Naive B cell (primary cell): ENCODE measurements around the gene GMDS. TPM values are rescaled to one million over a fixed set of nuclear protein-coding genes. Genes with fewer than 3 reads are reported as not detected.

Experiments used
- ATAC-seq, 2 donors: fragments of 150-1000 bp; cut with Tn5 transposase; 2 replicates each; pipeline ENCODE4 v1.10.0; 2021; ENCODE audit warnings: low read depth in 2 of 2, mild to moderate bottlenecking in 2 of 2, moderate library complexity in 2 of 2
- DNase-seq: peaks from one replicate; pipeline ENCODE4 v3.0.0; 2022
- H3K27ac Mint-ChIP-seq, 6 donors: one replicate each; pipeline ENCODE4 v1.8.0; 2020 to 2022; ENCODE audit warnings: mild to moderate bottlenecking in 6 of 6, mixed read lengths in 6 of 6, moderate library complexity in 5 of 6, inconsistent platforms in 2 of 6
- H3K27me3 Mint-ChIP-seq, 3 donors: one replicate each; pipeline ENCODE4 v1.8.0; 2021 to 2022; ENCODE audit warnings: mixed read lengths in 3 of 3, mild to moderate bottlenecking in 1 of 3
- H3K36me3 Mint-ChIP-seq, 2 donors: one replicate each; pipeline ENCODE4 v1.8.0; 2020 to 2022; ENCODE audit warnings: mixed read lengths in 2 of 2, inconsistent platforms in 1 of 2, mild to moderate bottlenecking in 1 of 2
- H3K4me1 Mint-ChIP-seq, 3 donors: one replicate each; pipeline ENCODE4 v1.8.0; 2020 to 2022; ENCODE audit warnings: mixed read lengths in 3 of 3, inconsistent platforms in 1 of 3, mild to moderate bottlenecking in 1 of 3, moderate library complexity in 1 of 3
- H3K4me3 Mint-ChIP-seq, 8 donors: one replicate each; pipeline ENCODE4 v1.8.0; 2020 to 2022; ENCODE audit warnings: mild to moderate bottlenecking in 8 of 8, mixed read lengths in 8 of 8, moderate library complexity in 8 of 8, inconsistent platforms in 2 of 8
- H3K9me3 Mint-ChIP-seq, 7 donors: one replicate each; pipeline ENCODE4 v1.8.0; 2020 to 2022; ENCODE audit warnings: mixed read lengths in 7 of 7, mild to moderate bottlenecking in 5 of 7, inconsistent platforms in 2 of 7, moderate library complexity in 1 of 7
- polyA plus RNA-seq, 6 donors: library from polyadenylated mRNA; unstranded; fragments of 300-500 nt; fragmentation: Illumina TruSeq; gene quantifications; one replicate each; pipeline ENCODE4 v1.2.3, GENCODE V29; 2021; ENCODE audit warnings: low read depth in 6 of 6

The GMDS gene
- polyA plus RNA-seq, 6 donors from 2014 or later, result 12.7 to 23.3 (median 14.7) TPM

DNA sequence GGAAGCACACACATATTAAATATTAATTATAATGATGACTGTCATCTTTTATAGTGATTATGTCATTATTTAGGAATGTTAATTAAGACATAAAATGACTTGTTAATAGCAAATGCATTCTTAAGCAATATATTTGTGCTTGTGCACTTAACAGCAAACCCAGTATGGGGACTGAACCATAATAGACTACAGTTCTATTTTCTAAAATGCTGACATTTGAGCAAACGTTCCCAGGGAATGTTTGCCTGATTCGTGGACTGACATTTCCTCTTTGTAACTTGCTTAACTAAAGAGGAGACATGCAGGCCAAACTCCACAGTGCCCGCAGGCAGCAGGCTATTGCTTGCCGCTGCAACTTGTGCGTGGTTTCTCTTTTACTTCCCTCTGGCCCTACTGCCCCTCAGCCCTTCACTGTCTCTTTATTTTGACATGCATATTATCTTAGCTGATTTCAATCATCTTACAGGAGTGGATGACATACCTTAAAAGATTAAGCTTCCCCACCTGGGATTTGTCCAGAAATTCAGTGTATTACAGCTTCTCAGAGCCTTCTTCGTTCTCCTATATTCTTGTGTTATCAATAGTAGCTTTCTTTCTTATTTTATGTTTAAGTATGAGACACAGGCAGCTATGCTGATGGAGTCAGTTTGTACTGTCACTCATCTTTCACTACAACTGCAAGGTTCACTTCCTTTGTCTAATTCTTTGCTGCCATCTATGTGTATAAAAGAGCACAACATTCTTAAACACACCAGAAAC, 141.5 kb downstream of the GMDS start:
- Mint-ChIP-seq H3K4me1 (no peaks in the 10 kb centered on the region), H3K36me3 (no peaks in the 10 kb centered on the region), H3K9me3 (no peaks in the 10 kb centered on the region), H3K27me3 (no peaks in the 10 kb centered on the region), H3K27ac (no peak overlapping the region), H3K4me3 (no peak overlapping the region)
- peak in 1 of 2 donors; percentile 41 for ATAC-seq
- DNase-seq, result peak; percentile 13

DNA sequence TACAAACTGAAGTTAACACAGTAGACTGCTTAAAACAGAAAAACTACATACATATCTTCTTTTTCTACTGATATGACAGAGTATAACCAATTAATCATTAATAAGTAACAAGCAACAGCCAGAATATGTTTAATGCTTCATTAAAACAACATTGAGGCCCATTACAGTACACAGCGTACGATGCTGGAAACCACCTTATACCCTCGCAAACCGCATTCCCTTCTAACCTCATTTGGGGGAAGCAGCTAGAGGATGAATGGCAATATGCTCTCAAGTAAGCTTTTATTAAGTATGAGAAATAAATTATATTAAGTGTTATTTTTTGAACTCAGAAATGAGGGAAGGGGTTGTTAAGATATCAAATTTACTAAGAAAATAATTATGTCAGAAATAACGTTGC, 142.4 kb downstream of the GMDS start:
- no peaks in the 10 kb centered on the region for H3K9me3 Mint-ChIP-seq

DNA sequence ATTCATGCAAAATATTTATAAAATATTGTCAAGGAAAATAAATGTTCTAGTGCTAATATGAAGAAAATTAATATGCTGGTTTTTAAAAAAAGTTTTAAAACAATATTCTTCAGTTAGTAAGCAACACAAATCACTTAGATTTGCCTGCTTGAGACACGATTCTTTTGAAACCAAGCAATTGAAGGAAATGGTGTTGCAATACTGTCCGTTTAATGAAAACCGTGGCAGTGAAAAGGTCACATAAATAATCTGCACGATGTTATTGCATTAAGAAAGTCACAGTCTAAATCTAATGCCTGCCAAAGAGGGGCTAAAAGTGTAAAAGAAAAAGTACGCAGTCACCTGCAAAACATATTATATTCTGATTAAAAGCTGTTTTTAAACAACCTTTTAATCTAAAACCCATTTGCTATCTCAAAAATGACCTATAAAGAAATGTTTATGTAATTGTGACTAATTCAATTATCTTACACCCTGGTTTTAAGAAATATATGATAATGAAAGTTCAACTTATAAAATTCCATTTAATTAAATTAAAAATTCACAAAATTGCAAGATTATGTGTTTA, 143.0 kb downstream of the GMDS start:
- DNase-seq (no peak), ATAC-seq (no peak)
- Mint-ChIP-seq H3K36me3 (no peaks in the 10 kb centered on the region), H3K27ac (no peak overlapping the region), H3K4me3 (no peak overlapping the region), H3K27me3 (no peaks in the 10 kb centered on the region), H3K4me1 (no peaks in the 10 kb centered on the region), H3K9me3 (no peaks in the 10 kb centered on the region)

More for the DNA sequence above, 142.4 kb downstream of the GMDS start:
- ATAC-seq (no peak), DNase-seq (no peak)
- Mint-ChIP-seq H3K36me3 (no peaks in the 10 kb centered on the region), H3K4me1 (no peaks in the 10 kb centered on the region), H3K4me3 (no peak overlapping the region), H3K27ac (no peak overlapping the region), H3K27me3 (no peaks in the 10 kb centered on the region)

DNA sequence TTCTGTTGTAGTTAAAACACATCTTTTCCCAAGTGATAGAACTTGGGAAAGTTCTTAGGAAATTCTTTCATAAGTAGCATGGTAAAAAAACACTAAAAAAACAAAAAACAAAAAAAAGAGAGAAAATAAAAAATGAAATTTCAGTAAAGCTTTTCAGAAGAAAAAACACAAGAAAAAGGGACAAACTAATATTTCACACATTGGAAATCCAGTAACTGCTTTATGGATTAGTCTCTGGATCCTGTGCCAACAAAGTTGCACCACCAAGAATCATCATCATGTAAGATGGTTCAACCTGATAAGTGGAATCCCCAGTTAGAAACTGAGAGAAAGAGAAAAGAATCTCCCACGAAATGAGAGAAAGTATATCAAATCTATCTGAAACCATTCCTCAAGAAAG, 144.2 kb downstream of the GMDS start:
- no peaks in the 10 kb centered on the region for H3K27me3 Mint-ChIP-seq
- no peaks in the 10 kb centered on the region for H3K36me3 Mint-ChIP-seq
- H3K4me3 Mint-ChIP-seq, result no peak overlapping the region
- no peak overlapping the region for H3K27ac Mint-ChIP-seq
- no peaks in the 10 kb centered on the region for H3K9me3 Mint-ChIP-seq
- no peak for ATAC-seq
- no peak for DNase-seq
- no peaks in the 10 kb centered on the region for H3K4me1 Mint-ChIP-seq

DNA sequence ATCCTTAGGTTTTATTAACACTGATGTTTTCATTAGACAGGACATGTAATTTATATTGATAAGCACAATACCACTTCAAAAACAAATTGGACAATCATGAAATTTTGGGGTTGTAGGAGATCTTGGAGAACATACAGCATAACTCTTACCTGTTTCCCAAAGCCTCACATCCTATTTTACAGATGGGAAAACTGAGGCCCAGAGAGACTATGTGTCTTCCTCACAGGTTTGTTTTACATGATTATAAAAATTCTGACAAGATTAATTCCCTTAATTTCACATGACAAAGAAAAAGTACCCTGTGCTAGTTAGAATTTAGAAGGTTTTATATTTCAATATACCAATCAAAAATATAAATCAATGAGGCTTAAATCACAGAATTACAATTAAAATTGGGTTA, 145.5 kb downstream of the GMDS start:
- H3K9me3 Mint-ChIP-seq, result no peaks in the 10 kb centered on the region
- H3K36me3 Mint-ChIP-seq, result no peaks in the 10 kb centered on the region
- no peak overlapping the region for H3K27ac Mint-ChIP-seq
- H3K4me1 Mint-ChIP-seq, result no peaks in the 10 kb centered on the region
- ATAC-seq (no peak), DNase-seq (no peak)
- no peaks in the 10 kb centered on the region for H3K27me3 Mint-ChIP-seq
- H3K4me3 Mint-ChIP-seq, result no peak overlapping the region

DNA sequence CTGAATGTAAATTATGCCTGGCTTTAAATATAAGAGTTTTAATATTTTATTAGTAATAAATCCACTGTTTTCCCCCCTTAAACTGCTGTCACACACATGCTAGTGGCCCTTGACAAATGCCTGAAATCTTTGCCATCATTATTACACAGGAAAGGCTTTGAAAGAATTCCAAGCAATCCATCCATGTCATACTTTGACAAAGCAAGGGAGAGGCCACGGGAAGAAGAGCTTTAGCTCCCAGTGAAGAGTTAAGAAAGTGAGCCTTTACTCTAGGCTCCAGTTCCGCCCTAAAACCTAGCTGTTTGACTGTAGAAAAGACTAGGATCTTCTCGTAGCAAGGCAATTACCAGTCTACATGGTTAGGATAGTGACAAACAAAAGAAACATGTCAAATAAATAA, 147.9 kb downstream of the GMDS start:
- H3K36me3 Mint-ChIP-seq, result no peaks in the 10 kb centered on the region

DNA sequence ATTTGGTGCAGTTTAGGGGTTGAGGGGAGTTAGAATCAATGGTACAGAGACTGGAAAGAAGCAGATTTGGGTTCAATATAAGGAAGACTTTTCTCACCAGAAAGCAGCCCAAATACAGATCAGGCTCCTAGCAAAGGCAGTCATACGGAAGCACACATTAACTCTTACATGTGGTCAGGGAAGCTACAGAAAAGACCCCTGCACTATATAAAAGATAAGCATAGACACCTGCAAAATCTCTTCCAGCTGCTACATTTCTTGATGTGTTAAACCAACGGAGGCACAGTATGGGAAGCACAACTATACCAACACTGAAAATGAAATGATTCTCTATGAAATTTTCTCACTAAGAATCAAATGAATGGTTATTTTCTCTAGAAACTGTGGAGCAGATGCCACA, 150.8 kb downstream of the GMDS start:
- DNase-seq (no peak), ATAC-seq (no peak)
- H3K9me3 Mint-ChIP-seq, result no peaks in the 10 kb centered on the region
- peaks cover 0 to 10% of the 10 kb centered on the region in 2 donors for H3K36me3 Mint-ChIP-seq
- no peak overlapping the region for H3K4me3 Mint-ChIP-seq
- no peak overlapping the region for H3K27ac Mint-ChIP-seq
- H3K4me1 Mint-ChIP-seq, result no peaks in the 10 kb centered on the region
- no peaks in the 10 kb centered on the region for H3K27me3 Mint-ChIP-seq

More for the DNA sequence above, 147.9 kb downstream of the GMDS start:
- Mint-ChIP-seq H3K27ac (no peak overlapping the region), H3K4me3 (no peak overlapping the region), H3K9me3 (no peaks in the 10 kb centered on the region), H3K27me3 (no peaks in the 10 kb centered on the region), H3K4me1 (no peaks in the 10 kb centered on the region)
- DNase-seq (no peak), ATAC-seq (no peak)

DNA sequence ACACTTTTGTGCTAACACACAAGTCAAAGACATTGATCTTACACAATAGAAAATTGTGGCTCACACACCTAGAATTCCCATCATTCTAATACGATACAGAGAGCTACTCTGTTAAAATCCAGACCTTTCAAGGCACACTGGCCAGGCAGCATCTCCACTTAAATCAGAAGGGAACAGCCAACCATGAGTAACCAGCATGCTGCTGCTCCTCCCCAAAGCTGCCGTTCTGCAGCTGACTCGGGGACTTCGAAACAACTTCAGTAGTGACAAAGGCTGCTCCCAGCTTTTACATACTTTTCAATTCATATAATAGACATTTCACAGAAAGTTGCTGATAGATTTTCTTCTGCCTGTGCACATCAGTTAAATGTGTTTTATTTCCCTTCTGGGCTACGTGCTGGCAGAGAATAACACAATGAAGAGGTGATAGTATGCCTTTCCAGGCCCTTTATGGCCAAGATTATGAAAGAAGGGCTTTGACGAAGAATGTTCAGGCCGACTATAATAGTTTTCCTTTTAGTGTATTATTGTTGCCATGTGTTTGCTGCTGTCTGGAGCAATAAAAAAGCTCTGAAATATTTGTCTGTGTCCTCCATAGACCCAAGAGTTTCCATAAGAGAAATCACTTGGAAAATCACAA, 159.0 kb downstream of the GMDS start:
- H3K9me3 Mint-ChIP-seq, result peaks cover 0 to 10% (median under 1%) of the 10 kb centered on the region in 7 donors
- H3K27ac Mint-ChIP-seq, result peak overlapping the region in 2 of 6 donors; percentile 2 to 51
- no peak for DNase-seq
- H3K4me3 Mint-ChIP-seq, result no peak overlapping the region
- no peaks in the 10 kb centered on the region for H3K27me3 Mint-ChIP-seq
- no peaks in the 10 kb centered on the region for H3K4me1 Mint-ChIP-seq
- ATAC-seq, result no peak
- H3K36me3 Mint-ChIP-seq, result peaks cover 10 to 27% of the 10 kb centered on the region in 2 donors

DNA sequence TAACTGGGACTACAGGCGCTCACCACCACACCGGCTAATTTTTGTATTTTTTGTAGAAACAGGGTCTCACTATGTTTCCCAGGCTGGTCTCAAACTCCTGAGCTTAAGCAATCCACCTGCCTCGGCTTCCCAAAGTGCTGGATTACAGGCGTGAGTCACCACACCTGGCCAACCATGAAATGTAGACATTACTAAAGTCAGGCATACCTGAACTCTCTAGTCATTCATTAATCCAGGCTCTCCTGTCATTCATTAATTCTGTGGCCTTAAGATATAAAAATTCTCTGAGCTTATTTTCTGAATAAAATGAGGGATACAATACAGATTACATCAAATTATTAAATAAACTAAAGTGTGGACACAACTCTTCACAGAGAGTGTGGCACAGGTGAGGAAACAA, 159.7 kb downstream of the GMDS start:
- no peak for DNase-seq
- Mint-ChIP-seq H3K4me3 (no peak overlapping the region), H3K27me3 (no peaks in the 10 kb centered on the region), H3K4me1 (no peaks in the 10 kb centered on the region), H3K9me3 (peaks cover 0 to 17% (median 9%) of the 10 kb centered on the region in 7 donors), H3K36me3 (peaks cover 15 to 22% of the 10 kb centered on the region in 2 donors), H3K27ac (no peak overlapping the region)
- no peak for ATAC-seq

DNA sequence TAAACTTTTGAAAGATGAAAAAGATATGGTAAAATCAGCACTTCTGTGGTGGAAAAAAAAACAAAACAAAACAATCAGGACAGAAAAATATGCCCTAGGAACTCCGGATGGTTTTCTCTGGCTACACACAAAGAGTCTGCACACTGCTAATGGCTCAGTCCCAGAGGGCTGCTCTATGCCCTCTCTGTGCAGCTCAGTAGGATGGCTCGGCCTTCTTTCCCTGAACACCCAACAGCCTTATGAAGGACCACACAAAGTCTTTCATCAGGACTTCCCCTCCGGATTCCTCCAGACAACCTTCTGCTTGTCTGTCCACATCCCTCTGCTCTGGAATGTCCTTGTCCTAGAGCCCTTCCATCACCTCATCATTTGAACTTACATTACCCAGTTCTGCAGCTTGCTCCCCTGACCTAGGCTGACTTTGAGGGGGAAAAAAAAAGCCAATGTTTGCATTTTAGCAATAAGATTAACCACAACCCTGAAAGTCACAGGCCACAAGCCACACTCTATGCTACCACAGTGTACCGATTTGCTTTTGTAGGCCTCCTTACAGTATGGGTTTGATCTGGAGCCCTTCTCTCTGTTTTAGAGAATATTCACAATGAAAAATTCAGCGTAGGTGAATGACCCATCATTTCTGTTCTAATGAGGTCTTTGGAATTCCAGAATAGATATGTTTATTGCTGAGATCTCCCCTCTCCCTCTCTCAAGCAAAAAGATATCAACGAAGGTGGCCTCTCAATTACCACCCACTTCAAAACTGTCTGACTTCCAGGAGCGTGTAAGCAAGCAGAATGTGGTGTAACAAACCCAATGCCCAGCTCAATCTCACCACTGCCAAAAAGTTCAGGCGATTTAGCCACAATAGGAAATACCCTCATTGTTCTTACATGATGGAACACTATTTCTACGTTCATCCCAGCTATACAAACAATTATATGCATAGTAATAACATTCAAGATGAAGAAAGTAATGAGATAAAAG, 164.0 kb downstream of the GMDS start:
- ATAC-seq (no peak), DNase-seq (no peak)
- Mint-ChIP-seq H3K27ac (no peak overlapping the region), H3K4me1 (no peaks in the 10 kb centered on the region), H3K27me3 (no peaks in the 10 kb centered on the region), H3K4me3 (no peak overlapping the region), H3K36me3 (peaks cover 30 to 31% of the 10 kb centered on the region in 2 donors), H3K9me3 (peaks cover 5 to 55% (median 30%) of the 10 kb centered on the region in 7 donors)

DNA sequence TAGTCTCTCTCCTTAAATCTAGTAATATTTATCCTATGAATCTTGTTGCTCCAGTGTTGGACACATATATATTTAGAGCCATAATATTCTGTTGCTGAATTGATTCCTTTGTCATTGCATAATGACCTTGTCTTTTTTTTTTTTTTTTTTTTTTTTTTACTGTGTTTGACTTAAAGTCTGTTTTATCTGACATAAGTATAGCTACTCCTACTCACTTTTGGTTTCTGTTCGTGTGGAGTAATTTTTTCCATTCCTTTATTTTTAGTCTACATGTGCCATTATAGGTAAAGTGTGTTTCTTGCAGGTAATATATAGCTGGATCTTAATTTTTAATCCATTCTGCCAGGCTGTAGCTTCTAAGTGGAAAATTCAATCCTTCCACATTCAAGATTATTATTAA, 166.5 kb downstream of the GMDS start:
- H3K36me3 Mint-ChIP-seq, result peaks cover 21 to 31% of the 10 kb centered on the region in 2 donors
- no peaks in the 10 kb centered on the region for H3K4me1 Mint-ChIP-seq
- H3K9me3 Mint-ChIP-seq, result peaks cover 5 to 55% (median 33%) of the 10 kb centered on the region in 7 donors
- H3K27me3 Mint-ChIP-seq, result no peaks in the 10 kb centered on the region
- ATAC-seq (no peak), DNase-seq (no peak)
- no peak overlapping the region for H3K27ac Mint-ChIP-seq
- H3K4me3 Mint-ChIP-seq, result no peak overlapping the region

DNA sequence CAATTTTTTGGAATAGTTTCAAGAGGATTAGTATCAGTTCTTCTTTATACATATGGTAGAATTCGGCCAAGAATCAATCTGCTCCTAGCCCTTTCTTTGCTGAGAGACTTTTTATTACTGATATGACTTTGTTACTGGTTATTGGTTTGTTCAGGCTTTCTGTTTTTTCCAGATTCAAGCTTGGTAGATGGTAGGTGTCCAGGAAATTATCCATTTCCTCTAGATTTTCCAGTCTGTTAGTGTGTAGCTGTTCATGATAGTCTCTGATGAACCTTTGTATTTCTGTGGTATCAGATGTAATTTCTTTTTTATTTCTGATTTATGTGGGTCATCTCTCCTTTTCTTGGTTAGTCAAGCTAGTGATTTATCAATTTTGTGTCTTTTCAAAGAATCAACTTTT, 167.6 kb downstream of the GMDS start:
- Mint-ChIP-seq H3K9me3 (peaks cover 5 to 55% (median 33%) of the 10 kb centered on the region in 7 donors), H3K4me1 (no peaks in the 10 kb centered on the region)

DNA sequence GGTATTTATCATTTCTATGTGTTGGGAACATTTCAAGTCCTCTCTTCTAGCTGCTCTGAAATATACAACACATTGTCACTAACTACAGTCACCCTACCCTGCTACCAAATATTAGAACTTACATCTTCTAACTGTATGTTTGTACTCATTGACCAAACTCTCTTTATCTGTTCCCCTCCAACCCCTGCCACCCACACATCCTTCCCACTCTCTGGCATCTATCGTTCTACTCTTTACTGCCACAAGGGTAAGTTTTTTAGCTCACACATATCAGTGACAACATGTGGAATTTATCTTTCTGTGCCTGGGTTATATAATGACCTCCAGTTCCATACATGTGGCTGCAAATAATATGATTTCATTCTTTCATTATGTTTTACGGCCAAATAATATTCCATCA, 171.9 kb downstream of the GMDS start:
- H3K27me3 Mint-ChIP-seq, result no peaks in the 10 kb centered on the region
- no peak overlapping the region for H3K4me3 Mint-ChIP-seq
- peak overlapping the region in 2 of 6 donors; percentile 17 to 40 for H3K27ac Mint-ChIP-seq
- H3K4me1 Mint-ChIP-seq, result no peaks in the 10 kb centered on the region
- ATAC-seq, result no peak
- H3K9me3 Mint-ChIP-seq, result peaks cover 9 to 30% (median 21%) of the 10 kb centered on the region in 7 donors
- H3K36me3 Mint-ChIP-seq, result peaks cover 14 to 19% of the 10 kb centered on the region in 2 donors
- DNase-seq, result no peak

More for the DNA sequence above, 167.6 kb downstream of the GMDS start:
- Mint-ChIP-seq H3K27me3 (no peaks in the 10 kb centered on the region), H3K27ac (no peak overlapping the region), H3K36me3 (peaks cover 20 to 31% of the 10 kb centered on the region in 2 donors), H3K4me3 (no peak overlapping the region)
- ATAC-seq (no peak), DNase-seq (no peak)
